NT2/D1 (cell line): Measurements from ENCODE around the gene TKTL2.

Source experiments
- YY1 ChIP-seq: IDR thresholded peaks from 2 replicates; pipeline ENCODE4 v1.6.1; 2011; ENCODE audit not compliant: insufficient read length, insufficient read depth
- ZNF274 ChIP-seq: IDR thresholded peaks from 2 replicates; pipeline ENCODE4 v1.6.1; 2011; ENCODE audit warnings: mild to moderate bottlenecking, low read depth, low read length

- no peak for TF ChIP-seq ZNF274
- no peak for TF ChIP-seq YY1
Observed at GRCh38 chr4:163448540-163449203, 24.9 kb downstream of the TKTL2 start.
